ENCODE results near the gene CLDN8.

The CLDN8 gene

DNA sequence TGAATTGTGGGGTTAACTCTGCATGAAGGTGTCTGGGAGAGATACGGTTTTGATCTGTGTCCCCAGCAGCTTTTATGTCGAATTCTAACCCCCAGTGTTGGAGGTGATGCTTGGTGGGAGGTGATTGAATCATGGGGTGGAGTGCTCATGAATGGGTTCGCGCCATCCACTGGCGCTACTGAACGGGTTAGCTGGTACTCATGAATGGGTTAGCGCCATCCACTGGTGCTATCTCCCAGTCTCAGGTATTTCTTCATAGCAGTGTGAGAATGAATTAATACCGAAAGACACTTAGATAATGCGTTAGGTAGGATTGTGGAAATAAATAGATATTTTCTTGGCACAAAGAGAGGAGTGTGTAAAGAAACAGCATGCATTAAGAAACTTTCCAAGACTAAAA is 32.9 kb upstream of the CLDN8 start:
- TF ChIP-seq, protein P1, sequence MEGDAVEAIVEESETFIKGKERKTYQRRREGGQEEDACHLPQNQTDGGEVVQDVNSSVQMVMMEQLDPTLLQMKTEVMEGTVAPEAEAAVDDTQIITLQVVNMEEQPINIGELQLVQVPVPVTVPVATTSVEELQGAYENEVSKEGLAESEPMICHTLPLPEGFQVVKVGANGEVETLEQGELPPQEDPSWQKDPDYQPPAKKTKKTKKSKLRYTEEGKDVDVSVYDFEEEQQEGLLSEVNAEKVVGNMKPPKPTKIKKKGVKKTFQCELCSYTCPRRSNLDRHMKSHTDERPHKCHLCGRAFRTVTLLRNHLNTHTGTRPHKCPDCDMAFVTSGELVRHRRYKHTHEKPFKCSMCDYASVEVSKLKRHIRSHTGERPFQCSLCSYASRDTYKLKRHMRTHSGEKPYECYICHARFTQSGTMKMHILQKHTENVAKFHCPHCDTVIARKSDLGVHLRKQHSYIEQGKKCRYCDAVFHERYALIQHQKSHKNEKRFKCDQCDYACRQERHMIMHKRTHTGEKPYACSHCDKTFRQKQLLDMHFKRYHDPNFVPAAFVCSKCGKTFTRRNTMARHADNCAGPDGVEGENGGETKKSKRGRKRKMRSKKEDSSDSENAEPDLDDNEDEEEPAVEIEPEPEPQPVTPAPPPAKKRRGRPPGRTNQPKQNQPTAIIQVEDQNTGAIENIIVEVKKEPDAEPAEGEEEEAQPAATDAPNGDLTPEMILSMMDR (IDR thresholded peaks at IDR 0.05; ENCODE audit: extremely low read depth, insufficient read depth, missing control alignments) = no peak
- DNase-seq (ENCODE audit: low spot score) = no peak
- in situ Hi-C loops (cut with MboI; ENCODE audit: low pct_unique_long_range_greater_than_20kb, low sequenced_read_pairs, unreplicated experiment) = no loop called here

DNA sequence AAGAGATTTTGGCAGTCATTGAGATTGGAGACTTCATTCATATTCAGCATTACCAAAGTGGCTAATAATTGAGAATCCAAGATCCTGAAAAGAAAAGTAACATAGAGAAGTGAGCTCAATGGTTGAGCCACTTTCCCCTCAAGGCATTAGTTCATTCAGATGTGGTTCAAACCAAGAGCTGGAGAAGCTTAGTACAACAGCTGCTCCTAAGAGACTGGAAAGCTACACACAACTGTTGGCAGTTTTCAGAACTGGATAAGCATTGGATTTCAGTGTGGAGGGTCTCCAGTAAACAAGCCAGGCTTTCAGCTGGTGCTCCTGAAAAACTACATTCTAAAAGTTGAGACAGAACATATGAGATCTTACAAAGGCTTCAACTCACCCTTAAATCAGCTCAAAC is 29.2 kb upstream of the CLDN8 start:
- TF ChIP-seq, protein P1 (IDR thresholded peaks at IDR 0.05; ENCODE audit: extremely low read depth, insufficient read depth, missing control alignments) = no peak
- in situ Hi-C loops (cut with MboI; ENCODE audit: low pct_unique_long_range_greater_than_20kb, low sequenced_read_pairs, unreplicated experiment) = no loop called here
- DNase-seq (ENCODE audit: low spot score) = no peak

DNA sequence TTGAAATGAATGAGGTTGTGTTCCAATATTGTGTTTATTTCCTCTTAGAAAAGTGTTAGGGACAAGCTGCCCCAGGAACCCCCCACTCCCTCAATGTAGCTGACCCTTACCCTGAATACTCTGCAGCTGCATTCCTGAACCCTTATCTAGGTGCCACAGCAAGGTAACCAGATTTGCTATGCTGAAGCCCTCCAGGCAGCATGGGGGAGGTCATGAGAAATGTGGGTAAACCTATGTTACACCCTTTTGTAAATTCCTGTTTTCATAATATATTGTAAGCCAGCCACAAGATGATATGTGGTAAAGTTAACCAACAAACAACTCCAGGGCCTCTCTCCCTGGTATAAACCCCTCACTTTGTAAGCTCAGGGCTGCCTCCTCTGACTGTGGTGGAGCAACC is 27.8 kb upstream of the CLDN8 start:
- TF ChIP-seq, protein P1 (IDR thresholded peaks at IDR 0.05; ENCODE audit: extremely low read depth, insufficient read depth, missing control alignments) = no peak
- in situ Hi-C loops (cut with MboI; ENCODE audit: low pct_unique_long_range_greater_than_20kb, low sequenced_read_pairs, unreplicated experiment) = no loop called here
- no peak for DNase-seq (ENCODE audit: low spot score)

DNA sequence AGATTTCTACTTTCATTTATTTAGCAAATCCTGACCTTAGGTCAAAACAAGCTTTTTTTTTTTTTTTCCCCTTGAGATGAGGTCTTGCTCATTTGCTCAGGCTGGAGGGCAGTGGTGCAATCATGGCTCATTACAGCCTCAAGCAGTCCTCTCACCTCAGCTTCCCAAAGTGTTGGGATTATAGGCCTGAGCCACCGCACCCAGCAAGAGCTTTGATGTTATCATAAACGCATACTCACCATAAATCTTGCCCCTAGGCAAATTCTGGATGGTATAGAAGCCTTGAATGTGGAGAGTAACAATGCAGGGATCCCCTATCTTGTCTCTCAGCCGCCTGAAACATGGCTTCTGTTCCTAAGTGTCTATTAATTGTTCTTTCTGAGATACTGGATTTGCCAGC is 24.8 kb upstream of the CLDN8 start:
- in situ Hi-C loops (cut with MboI; ENCODE audit: low pct_unique_long_range_greater_than_20kb, low sequenced_read_pairs, unreplicated experiment) = no loop called here
- no peak for DNase-seq (ENCODE audit: low spot score)
- TF ChIP-seq, protein P1 (IDR thresholded peaks at IDR 0.05; ENCODE audit: extremely low read depth, insufficient read depth, missing control alignments) = no peak

DNA sequence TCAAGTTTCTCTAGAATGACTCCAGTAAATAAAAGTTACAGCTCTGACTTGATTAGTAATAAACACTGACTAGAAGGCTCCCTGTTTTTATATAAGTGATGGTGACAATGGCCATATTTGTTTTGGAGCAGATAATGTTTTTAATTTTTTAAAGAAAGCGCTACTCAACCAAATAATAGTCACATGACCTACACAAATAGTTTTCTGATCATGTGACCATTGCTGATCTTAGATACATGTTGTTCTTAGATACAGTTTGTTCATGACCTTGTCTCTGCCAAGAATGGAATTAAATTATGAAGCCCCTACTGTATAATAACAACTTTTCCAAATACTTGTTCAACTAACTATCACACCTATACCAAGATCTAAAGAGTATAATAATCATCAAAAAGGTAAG is 22.3 kb upstream of the CLDN8 start:
- TF ChIP-seq, protein P1 (IDR thresholded peaks at IDR 0.05; ENCODE audit: extremely low read depth, insufficient read depth, missing control alignments) = no peak
- no peak for DNase-seq (ENCODE audit: low spot score)
- in situ Hi-C loops (cut with MboI; ENCODE audit: low pct_unique_long_range_greater_than_20kb, low sequenced_read_pairs, unreplicated experiment) = no loop called here

DNA sequence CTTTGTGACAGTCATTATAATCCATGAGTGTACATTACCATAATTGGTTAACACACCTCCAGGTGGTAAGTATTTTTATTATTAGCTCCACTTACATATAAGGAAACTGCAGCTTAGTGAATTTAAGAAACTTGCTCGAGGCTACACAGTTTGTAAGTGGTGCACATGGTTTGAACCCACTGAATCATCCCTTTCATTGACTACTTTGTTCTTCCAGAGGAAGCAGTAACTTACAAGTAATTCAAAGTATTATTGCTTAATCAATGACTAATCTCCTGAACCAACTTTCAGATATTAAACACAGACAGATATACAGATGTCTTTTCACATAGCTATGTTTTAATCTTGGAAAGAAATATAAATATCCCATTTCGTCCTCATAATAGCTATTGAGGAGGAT is 18.7 kb upstream of the CLDN8 start:
- TF ChIP-seq, protein P1 (IDR thresholded peaks at IDR 0.05; ENCODE audit: extremely low read depth, insufficient read depth, missing control alignments) = no peak
- in situ Hi-C loops (cut with MboI; ENCODE audit: low pct_unique_long_range_greater_than_20kb, low sequenced_read_pairs, unreplicated experiment) = no loop called here
- no peak for DNase-seq (ENCODE audit: low spot score)

DNA sequence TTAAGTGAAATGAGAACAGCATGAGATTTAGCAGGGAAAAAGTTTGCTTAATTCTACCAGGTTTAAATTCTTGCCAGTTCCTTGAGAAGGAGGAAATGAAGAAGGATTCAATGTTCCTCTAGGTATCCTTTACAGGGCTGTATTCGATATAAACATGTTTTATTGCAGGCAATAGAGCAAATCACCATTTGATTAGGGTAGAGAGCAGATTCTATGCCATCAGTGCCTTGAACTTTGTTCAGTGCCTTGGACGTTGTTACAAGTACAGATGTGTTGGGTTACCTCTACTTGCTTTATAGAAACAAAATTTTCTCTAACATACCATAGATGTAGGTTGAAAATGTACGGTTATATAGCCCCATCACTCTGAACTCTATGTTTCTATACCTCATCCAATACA is 18.2 kb upstream of the CLDN8 start:
- in situ Hi-C loops (cut with MboI; ENCODE audit: low pct_unique_long_range_greater_than_20kb, low sequenced_read_pairs, unreplicated experiment) = no loop called here
- DNase-seq (ENCODE audit: low spot score) = no peak
- TF ChIP-seq, protein P1 (IDR thresholded peaks at IDR 0.05; ENCODE audit: extremely low read depth, insufficient read depth, missing control alignments) = no peak
